NOMO-1 treated with DMSO at 0.1 percent for 48 hours (cell line): ENCODE measurements around the gene CARMIL1.

Source experiments
- DNase-seq: peaks from one replicate; lab custom pipeline; 2025; ENCODE audit not compliant: unreplicated experiment; lab: John Stamatoyannopoulos, UW

CARMIL1 gene

DNA sequence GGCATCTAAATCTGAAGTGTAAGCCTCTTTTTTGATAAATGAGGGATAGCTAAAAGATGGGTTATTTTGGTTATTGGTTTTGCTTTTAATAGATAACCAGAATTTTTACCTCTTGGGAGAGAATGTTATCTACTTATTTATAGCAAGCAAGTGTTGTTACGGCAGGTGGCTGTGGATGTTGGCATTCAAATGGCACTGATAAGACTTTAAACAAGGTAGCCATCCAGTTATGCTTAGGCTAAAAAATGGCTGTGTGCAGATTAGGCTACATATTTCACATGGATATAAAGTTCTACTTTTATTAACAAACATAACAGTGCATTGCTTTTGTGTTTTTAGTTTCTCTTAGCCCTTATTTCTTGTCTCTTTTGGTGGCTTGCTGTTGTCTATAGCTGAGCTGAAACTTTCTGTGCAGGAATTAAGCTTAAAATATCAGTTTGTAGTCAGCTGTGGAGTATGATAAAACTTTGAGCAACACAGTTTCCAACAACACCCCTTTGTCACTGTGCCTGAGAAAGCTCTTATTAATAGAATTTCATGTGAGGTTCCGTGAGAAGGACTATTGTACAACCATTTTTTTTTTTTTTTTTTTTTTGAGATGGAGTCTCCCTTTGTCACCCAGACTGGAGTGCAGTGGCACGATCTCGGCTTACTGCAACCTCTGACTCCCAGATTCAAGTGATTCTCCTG lies 28.8 kb downstream of the CARMIL1 start:
- no peak for DNase-seq

DNA sequence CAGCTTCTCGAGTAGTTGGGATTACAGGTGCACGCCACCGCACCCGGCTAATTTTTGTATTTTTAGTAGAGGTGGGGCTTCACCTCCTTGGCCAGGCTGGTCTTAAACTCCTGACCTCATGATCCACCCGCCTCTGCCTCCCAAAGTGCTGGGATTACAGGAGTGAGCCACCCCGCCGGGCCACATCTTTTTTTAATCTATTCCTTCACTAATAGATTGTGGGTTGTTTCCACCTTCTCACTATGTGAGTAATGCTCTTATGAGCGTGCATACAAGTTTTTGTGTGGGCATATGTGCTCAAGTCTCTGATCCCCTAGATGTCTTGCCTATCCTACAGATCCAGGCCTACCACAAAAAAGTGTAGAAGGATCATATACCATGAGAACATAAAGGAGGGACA lies 30.7 kb downstream of the CARMIL1 start:
- DNase-seq, result no peak

DNA sequence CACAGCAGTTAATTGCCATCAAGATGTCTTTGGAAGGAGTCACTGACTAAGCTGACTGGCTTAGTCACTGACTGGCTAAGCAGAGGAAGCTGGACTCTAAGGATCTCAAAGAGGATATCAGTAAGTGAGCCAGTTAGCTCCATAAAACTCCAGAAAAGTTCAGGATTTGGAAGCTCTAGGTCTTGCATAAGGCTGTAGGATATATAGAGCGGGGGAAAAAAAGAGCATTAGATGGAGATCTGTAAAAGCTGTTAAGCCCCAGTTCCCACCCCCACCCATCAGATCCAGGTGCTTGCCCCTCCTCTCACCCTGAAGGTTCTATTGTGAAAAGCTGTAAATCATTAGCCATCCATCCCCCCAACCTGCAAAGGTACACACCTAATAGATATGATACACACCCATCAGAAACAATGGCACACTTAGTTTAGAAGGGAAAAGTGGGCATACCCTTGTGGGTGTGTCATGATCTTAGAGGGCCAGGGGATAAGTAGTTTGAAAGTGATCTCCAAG lies 32.2 kb downstream of the CARMIL1 start:
- no peak for DNase-seq

DNA sequence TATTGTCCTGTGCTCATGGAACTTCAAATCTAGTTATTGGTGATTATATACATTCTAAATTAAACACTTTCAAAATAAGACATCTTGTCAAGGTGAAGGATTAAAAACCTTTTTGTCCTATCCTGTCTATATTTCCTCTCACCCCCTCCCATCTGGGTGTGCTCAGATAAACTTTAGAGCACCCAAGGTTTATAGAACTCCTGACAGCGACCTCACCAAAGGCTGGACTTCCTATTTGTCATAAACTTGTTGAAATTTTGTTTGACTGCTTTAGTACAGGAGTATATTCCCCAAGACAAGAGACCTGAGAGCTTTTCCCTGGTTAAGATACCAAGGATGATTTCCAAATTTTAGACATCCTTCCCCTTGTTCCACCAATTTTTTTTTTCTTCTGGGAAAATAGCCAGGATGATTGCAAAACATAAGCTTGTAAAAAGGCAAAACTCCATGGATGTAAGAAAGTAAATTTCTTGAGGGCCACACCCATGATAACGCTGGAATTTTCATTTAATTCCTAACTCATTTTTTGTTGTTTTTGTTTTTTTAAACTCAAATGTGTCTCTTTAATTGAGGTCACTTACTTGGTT lies 33.0 kb downstream of the CARMIL1 start:
- DNase-seq, result no peak

DNA sequence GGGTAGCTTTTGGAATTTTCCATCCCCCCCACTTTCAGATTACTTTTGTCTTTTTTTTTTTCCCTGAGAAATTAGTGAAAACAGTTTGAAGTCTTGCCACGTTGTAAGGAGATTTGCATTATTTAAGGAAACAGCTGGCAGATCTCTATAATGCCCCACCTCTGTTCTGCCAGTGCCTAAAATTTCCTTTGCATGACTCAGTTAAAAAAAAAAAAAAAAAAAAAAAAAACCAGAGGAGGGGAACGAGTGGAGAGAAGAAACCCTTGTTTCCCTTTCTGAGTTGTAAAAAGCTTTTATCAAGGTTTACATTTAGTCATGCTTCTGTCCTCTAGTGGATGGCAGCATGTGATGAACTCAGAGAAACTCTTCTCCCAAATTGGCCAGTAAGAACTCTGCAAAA lies 33.5 kb downstream of the CARMIL1 start:
- no peak for DNase-seq

DNA sequence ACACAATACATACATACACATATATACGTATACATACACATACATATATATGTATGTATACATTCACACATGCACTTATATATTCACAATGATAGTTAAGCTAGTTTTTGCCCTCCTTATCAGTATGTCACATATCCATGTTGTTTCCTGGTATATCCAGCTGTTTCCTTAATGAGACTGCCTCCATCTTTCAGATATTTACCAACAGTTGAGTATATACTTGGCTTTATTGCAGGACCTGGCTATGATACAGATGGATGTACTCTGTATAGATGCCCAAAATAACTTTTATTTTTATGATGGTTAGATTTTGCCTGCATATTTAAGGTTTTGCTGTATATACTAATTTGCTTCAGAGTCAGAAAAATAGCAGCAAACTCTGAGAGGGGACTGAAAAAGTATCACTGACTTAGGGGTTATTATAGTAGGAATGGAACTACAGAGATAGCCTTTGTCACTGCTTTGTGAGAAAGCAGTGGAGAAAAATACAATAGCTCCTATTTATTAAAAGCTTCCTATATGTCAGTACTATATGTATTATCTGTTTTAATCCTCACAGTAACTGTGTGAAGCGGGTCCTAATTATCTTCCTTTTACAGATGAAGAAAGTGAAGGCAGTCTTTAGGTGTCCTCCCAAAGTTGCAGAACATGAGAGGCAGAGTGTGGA lies 35.5 kb downstream of the CARMIL1 start:
- DNase-seq, result no peak

DNA sequence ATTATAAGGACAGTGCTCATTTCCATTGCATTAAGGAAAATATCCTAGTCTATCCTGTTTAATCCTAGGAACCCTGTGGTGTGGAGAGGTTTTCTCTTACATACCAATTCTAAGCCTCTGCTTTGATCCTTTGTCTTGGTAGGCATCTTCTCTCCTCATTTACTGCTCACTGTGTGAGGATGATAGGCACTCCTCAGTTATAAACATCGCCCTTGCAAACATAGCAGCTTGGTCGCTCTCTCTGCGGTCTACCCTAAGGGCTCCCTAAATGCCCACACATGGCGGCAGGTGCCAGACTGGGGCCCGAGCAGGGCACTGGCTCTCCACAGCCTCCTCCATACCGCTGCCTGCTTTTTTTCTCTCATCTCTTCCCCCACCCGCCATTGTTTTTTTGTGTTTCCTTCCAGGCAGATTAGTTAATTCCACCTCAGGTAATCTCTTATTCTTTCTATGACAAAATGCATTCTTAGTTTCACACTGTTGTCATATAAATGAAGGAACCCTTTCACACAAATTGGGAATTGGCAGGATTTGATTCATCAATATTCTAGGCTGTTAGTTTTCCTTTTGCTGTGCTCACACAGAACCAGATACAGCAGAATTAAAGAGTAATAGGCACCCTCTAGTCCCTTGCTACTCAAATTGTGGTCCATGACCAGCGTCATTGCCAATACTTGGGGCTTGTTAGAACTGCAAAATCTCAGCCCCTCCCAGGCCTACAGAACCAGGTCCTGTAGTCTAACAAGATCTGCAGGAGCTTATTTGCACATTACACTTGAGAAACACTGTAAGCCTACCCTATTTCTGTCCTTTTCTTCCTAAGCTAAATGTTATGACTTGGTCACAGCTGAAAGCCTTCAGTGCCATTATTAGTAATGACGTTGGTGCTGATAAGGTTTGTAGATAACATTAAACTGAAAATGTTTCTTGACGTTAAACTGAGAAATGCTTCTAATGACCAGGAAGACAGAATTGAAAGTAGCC lies 36.3 kb downstream of the CARMIL1 start:
- DNase-seq, result no peak

DNA sequence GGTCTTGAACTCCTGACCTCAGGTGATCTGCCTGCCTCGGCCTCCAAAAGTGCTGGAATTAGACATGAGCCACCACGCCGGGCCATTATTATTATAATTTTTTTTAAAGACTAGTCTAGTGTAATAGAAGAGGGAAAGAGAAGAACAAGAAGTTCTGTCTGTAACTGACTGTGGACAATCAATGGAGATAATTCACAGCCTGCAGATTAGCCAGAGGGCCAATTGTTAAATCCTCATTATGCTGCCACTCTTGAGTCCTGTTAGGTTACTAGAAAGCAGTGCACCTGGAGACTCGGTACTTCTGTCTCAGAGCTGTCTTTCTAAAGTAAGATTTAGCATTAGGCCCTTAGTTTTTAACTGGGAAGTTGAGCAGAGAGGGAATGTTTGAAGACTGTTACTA lies 37.5 kb downstream of the CARMIL1 start:
- DNase-seq, result no peak

DNA sequence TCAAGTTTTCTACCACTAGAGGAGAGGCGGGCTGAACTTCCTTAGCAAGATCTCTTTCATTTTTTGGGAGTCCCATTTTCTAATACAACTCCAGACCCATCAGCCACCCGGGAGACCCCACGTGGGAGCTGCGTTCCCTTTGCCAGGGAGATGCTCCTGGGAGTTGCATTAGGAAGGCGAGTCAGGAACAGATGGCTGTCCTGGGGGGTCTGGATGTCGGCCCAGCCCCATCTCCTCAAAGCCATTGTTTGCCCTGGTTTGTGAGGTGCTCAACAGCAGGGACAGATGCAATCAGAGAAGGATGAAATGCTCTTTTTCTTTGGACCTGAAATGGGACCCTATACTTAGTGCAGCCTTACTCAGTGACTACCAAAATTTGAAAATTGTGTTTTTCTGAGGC lies 39.4 kb downstream of the CARMIL1 start:
- no peak for DNase-seq

DNA sequence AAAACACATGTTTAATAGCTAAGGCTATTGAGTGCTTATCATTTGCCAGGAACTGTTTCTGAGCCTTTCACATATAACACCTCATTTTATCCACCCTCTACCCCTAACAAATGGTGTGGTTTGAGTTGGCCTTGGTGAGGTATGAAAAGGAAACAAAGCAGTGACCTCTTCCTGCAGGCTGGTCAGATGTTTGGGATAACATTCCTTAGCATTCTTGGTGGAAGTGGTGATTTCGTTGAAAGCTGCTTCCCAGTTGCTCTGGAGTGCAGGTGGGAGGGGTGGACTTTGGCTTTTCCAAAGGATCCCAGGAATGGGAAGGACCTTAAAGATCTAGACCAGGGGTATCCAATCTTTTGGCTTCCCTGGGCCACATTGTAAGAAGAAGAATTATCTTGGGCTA lies 41.3 kb downstream of the CARMIL1 start:
- DNase-seq, result no peak

DNA sequence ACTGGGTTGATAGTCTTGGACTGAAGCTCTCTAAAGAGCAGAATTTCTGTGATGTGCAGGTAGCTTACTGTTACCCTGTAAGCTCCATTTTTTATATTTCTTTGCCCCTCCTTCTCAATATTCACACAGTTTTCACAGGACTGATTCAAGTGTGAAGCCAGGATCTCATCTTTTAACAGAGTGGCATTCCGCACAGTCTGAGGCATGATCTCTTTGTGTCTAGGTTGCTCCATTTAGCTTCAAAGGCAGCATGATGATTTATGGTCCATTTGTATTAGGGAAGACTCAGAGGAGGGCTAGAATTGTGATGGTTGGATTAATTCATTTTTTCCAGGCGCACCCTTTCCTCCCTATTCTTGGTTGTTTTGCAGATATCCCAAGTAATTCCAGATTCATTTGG lies 43.5 kb downstream of the CARMIL1 start:
- no peak for DNase-seq

DNA sequence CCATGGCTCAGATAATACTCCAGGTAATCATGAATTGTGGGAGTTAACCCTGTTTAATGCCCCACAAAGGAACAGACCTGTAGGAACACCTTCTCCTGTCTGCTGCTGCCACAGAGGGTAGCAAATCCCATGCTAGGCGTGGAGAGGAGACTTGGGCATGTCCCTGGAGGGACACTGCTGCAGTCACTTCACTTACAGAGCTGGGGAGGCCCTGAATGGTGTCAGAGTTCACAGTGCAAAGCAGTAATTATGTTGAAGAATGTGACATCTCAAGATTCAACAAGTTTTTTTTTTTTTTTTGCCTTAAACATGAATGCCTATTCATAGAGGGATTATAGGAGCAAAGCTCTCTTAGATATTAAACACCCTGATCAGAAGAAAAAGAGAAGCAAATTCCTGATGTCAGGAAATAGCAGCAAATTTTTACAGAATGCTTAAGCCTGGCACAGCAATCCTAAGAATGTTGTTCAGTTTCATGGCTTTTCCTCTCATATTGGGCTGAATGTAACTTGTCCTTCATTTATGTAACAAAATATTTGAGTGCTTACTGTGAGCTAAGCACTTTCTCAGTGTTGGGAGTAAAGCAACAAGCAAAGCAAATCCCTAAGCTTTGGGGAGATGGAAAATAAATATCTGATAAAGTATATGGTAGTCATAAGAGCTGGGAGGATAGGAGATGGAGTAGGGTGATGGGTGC lies 45.0 kb downstream of the CARMIL1 start:
- DNase-seq, result no peak

DNA sequence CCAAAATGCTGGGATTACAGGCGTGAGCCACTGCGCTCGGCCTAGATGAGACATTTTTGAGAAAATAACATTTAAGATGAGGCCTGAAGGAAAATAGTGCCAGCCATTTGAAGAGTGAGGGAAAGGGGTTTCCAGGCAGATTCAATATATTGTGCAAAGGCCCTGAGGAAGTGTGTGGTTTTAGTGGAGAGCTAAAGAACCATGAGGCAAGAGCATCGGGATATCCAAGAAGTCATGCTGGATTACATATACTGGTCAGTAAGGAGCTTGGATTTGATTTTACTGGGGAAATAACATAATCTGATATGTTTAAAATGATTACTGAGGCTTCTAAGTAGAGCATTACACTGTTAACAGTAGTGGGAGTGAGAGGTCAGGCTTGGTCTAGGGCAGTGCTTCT lies 47.0 kb downstream of the CARMIL1 start:
- no peak for DNase-seq

DNA sequence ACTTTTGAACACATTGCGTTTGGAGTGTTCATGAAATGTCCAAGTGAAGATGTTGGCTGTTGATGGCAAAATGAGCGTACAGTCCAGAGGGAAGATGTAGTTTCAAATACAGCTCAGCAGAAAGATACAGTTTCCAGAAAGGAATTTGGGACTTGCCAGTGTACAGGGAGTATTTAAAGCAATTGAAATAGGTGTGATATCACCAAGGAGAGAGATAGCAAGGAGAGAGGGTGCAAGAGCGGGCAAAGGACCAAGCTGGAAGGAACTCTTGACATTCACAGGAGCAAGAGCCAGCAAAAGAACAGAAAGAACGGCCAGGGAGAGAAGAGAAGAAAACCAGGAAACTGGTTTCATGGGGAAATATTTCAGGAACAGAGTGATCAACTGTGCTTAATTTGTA lies 47.8 kb downstream of the CARMIL1 start:
- DNase-seq, result no peak

DNA sequence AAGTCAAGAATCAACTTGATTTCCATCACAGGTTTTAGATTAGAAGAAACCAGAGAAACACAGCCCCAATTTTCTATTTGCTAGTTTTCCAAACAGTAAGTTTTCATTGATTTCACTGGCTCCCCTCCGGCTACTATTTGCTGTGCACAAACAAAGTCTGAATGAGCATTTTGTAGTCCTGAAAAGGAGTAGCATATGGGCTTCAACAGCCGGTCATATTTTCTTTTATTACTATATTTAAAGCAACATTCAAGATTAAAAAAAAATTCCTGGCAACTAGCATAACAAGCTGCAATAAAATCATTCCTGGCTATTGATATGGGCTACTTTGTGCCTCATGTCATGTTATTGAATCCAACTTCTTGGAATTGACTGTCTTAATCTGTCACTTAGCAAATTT lies 48.3 kb downstream of the CARMIL1 start:
- DNase-seq, result no peak

DNA sequence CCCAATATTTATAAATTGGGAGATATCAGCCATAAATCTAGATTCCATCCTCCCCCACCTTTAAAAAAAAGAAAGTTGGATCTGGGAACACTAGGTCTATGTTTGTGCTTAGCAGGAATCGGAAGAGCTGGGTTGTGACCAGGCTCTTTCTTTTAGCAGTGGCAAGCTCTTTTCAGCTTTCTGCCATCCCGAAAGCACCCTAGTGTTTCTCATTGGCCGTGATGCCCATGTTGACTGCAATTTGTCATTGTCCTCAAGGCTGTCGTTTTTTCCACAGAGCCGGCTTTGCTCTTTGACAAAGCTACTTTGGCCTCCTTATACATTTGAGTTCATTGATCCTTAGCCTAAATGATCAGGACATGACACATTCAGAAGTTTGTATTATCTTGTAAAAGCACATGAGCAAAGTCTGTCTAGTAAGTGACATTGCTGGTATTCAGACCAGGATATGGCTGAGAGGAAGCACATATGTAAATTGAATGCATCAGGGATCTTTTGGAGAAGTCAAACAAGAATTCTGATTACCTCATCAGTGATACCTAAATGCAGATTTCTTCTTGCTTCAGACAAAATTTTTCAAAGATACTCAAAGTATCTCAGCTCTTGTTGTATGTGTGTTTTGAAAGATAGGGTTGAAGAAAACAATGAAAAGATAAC lies 50.1 kb downstream of the CARMIL1 start:
- DNase-seq, result no peak

DNA sequence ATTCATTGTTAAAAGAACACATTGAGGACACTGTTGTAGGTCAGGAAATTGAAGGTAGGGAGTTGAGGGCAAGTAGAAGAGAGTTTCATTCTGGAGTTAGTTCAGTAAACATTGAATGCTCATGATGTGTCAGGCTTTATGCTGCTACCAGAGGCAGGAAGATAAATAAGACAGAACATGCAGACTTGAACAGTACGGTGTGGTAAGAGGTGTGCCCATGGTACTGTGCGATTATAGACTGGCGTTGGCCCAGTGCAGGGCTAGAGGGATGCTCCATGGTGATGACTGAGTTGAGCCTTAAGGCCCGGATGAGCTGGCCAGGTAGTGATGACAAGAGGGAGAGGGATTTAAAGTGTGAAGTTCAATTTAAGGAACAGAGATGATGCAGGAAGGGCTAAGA lies 50.8 kb downstream of the CARMIL1 start:
- DNase-seq, result no peak

DNA sequence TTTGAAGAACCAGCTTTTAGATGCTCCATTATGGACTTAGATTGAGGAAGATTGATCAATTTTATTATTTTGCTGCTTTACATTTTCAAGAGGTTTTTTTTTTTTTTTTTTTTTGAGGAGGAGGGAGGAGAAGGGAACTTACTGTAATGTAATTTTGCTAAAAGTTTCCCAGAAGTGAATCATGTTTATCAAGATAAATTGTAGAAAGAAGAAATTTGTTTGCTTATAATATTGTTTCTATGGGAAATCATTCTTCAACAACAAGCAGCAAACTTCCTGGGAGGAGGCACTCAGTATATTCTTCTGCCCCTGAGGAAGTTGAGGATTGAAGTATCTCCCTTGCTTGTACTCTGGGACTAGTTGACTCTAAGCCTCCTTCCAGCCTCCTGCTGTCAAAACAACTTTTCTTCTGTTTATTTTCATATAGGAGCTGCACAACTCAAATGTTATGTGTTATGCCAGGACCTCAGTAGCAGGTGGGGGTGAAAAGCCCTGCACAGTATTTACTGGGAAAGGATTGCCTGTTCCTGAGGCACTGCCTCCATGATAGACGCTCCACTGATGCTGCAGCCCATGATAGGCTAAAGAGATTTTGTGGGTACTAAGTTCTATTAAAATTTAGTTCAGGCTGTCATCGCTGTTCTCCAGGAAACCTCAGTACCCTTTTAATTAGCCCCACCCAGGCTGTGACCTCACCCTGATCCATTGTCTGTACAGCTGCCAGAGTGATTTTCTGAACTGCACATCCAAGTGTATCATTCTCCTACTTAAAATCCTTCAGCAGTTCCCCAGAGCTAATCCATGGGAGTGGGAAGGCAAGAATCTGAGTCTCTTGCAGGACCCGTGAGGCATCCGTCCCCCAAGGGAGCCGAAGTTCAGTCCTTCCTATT lies 51.9 kb downstream of the CARMIL1 start:
- DNase-seq, result no peak

DNA sequence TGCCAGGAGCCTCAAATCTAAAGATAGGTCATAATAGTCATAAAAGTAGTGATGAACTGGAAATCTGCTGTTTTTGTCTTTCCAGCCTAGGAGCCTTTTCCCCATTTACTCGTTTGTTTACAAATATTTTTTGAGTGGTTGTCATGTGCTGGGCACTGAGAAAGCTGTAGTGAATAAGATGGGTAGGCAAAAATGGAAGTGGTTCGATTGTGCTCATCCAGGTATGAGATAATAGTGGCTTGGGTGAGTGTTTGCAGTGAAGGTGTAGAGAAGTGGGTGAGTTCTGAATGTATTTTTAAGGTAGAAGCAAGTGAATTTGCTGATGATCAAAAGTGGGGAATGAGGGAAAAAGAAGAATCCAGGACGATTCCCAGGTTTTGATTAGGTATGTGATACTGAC lies 53.0 kb downstream of the CARMIL1 start:
- no peak for DNase-seq
